ENCODE data around the gene CHST15. TPM values are rescaled to one million over a fixed set of nuclear protein-coding genes. Genes with fewer than 3 reads are reported as not detected.
A peak's percentile ranks its signal among the peaks of the same experiment; 100 is the strongest.

The CHST15 gene
- total and polyA plus RNA-seq, 2 of the 13 experiments (the other 11 are each of a cell fraction or from before 2014, with no cell fraction given) = 1.4 to 94.7 TPM

DNA sequence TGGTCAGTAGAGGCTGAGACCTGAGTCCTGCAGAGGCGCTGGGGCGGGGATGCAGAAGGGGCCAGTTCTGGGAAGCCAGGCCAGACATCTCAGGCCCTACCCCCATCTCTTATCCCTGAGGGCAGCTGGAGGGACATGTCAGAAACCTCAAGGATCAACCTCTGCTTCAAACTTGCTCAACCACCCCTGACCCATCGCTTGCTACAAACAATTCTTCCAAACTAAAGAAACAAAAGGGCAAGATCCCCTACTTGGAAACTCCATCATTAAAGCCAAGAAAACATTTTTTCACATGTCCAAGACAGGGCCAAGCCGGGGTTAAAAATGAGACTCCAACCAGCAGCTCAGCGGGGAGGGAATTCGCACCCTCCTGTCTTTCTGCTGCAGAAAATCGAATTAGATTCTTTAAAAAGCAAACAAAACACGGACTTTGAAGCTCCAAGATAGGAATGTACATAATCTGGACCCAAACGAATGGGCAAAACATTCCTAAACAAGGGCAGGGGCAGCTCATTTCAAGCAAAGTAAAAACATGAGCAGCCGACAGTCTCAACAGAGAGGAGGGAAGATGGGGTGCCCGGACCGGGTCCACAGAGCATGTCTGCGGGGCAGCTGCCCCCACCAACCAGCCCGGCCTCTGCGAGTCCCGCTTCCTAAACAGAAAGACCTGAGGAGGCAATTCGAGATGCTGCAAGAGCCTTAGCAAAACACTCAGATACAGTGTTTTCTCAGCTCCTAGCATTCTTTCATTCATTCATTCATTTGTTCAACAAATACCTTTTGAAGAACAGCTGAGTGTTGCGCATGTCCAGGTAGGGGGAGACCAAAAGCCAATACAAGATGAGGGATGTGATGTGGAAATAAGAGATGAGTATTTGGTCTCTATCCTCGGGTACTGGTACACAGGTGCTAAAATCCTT, 44.8 kb downstream of the CHST15 start (continued):
- TF ChIP-seq ZNF235 (CRISPR knock-in tag; IDR thresholded peaks at IDR 0.05; ENCODE audit: borderline replicate concordance) (no peak), ZNF441 (CRISPR knock-in tag; IDR thresholded peaks at IDR 0.05; ENCODE audit: borderline replicate concordance) (0 out of 2 replicates have a peak, but pooled peaks have one; percentile 14), HNF4G (IDR thresholded peaks at IDR 0.05; ENCODE audit: borderline replicate concordance, low read depth, low read length) (peak; percentile 87), HNF4G (CRISPR knock-in tag; IDR thresholded peaks at IDR 0.05; ENCODE audit: borderline replicate concordance, low read depth) (peak; percentile 53; the same call in 1 of the 2 replicates), CEBPG (CRISPR knock-in tag; IDR thresholded peaks at IDR 0.05) (peak; percentile 10; the same call in 1 of the 2 replicates), HIVEP1 (CRISPR knock-in tag; IDR thresholded peaks at IDR 0.05) (peak; percentile 44; the same call in 1 of the 2 replicates), ZBTB7A (CRISPR knock-in tag; IDR thresholded peaks at IDR 0.05) (no peak), XRCC5 (optimal IDR thresholded peaks at IDR 0.05; ENCODE audit: low read length) (no peak), ISL2 (CRISPR knock-in tag; IDR thresholded peaks at IDR 0.05) (peak; percentile 91), POLR2G (IDR thresholded peaks at IDR 0.05; ENCODE audit: low read depth, low read length) (no peak), SAFB2 (CRISPR knock-in tag; IDR thresholded peaks at IDR 0.05; ENCODE audit: borderline replicate concordance, low read depth) (no peak; the same call in 1 of the 2 replicates), FOXA3 (CRISPR knock-in tag; IDR thresholded peaks at IDR 0.05) (peak; percentile 88), EP300 (IDR thresholded peaks at IDR 0.05; ENCODE audit: low read depth in 2 of 2, low read length in 2 of 2) (peak in 1 of 2 experiments; percentile 93; a peak in 2 of 4 replicates), EP300 (CRISPR knock-in tag; IDR thresholded peaks at IDR 0.05; ENCODE audit: borderline replicate concordance) (peak; percentile 80), ZNF501 (CRISPR knock-in tag; IDR thresholded peaks at IDR 0.05) (peak; percentile 47; the same call in 1 of the 2 replicates), ONECUT2 (CRISPR knock-in tag; IDR thresholded peaks at IDR 0.05) (peak; percentile 90), TSC22D2 (CRISPR knock-in tag; IDR thresholded peaks at IDR 0.05; ENCODE audit: borderline replicate concordance) (no peak), ZNF512 (CRISPR knock-in tag; IDR thresholded peaks at IDR 0.05) (no peak), HDAC1 (CRISPR knock-in tag; IDR thresholded peaks at IDR 0.05) (peak; percentile 89)
- TF ChIP-seq, protein P1, sequence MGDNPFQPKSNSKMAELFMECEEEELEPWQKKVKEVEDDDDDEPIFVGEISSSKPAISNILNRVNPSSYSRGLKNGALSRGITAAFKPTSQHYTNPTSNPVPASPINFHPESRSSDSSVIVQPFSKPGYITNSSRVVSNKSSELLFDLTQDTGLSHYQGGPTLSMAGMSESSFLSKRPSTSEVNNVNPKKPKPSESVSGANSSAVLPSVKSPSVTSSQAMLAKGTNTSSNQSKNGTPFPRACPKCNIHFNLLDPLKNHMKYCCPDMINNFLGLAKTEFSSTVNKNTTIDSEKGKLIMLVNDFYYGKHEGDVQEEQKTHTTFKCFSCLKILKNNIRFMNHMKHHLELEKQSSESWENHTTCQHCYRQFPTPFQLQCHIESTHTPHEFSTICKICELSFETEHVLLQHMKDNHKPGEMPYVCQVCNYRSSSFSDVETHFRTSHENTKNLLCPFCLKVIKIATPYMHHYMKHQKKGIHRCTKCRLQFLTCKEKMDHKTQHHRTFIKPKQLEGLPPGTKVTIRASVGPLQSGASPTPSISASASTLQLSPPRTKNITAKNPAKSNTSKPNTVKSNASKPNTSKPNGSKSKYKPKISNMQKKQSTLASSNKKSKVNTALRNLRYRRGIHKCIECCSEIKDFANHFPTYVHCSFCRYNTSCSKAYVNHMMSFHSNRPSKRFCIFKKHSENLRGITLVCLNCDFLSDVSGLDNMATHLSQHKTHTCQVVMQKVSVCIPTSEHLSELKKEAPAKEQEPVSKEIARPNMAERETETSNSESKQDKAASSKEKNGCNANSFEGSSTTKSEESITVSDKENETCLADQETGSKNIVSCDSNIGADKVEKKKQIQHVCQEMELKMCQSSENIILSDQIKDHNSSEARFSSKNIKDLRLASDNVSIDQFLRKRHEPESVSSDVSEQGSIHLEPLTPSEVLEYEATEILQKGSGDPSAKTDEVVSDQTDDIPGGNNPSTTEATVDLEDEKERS (CRISPR knock-in tag; IDR thresholded peaks at IDR 0.05) = no peak
- TF ChIP-seq, protein P2, sequence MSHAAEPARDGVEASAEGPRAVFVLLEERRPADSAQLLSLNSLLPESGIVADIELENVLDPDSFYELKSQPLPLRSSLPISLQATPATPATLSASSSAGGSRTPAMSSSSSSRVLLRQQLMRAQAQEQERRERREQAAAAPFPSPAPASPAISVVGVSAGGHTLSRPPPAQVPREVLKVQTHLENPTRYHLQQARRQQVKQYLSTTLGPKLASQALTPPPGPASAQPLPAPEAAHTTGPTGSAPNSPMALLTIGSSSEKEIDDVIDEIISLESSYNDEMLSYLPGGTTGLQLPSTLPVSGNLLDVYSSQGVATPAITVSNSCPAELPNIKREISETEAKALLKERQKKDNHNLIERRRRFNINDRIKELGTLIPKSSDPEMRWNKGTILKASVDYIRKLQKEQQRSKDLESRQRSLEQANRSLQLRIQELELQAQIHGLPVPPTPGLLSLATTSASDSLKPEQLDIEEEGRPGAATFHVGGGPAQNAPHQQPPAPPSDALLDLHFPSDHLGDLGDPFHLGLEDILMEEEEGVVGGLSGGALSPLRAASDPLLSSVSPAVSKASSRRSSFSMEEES (CRISPR knock-in tag; IDR thresholded peaks at IDR 0.05) = no peak; the same call in 1 of the 2 replicates
- TF ChIP-seq, protein P3, sequence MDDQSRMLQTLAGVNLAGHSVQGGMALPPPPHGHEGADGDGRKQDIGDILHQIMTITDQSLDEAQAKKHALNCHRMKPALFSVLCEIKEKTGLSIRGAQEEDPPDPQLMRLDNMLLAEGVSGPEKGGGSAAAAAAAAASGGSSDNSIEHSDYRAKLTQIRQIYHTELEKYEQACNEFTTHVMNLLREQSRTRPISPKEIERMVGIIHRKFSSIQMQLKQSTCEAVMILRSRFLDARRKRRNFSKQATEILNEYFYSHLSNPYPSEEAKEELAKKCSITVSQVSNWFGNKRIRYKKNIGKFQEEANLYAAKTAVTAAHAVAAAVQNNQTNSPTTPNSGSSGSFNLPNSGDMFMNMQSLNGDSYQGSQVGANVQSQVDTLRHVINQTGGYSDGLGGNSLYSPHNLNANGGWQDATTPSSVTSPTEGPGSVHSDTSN (CRISPR knock-in tag; IDR thresholded peaks at IDR 0.05; ENCODE audit: borderline replicate concordance) = no peak

All from HepG2 (cell line).